ENCODE measurements around the gene SEPTIN12. TPM values are rescaled to one million over a fixed set of nuclear protein-coding genes. Genes with fewer than 3 reads are reported as not detected.
A peak's percentile ranks its signal among the peaks of the same experiment; 100 is the strongest.

SEPTIN12 gene, protein sequence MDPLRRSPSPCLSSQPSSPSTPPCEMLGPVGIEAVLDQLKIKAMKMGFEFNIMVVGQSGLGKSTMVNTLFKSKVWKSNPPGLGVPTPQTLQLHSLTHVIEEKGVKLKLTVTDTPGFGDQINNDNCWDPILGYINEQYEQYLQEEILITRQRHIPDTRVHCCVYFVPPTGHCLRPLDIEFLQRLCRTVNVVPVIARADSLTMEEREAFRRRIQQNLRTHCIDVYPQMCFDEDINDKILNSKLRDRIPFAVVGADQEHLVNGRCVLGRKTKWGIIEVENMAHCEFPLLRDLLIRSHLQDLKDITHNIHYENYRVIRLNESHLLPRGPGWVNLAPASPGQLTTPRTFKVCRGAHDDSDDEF
- total RNA-seq (not detected), polyA plus RNA-seq (0.14 TPM)
- long read RNA-seq, donor 1 = 0 reads
- long read RNA-seq, donor 2 = 0 reads
- long read RNA-seq, donor 3 = 0 reads
- long read RNA-seq, donor 4 = 0 reads
- long read RNA-seq, donor 5 = 0 reads
- long read RNA-seq, donor 6 = 0 reads
- long read RNA-seq, donor 7 = 0 reads
- long read RNA-seq, donor 8 = 0 reads
- long read RNA-seq, donor 9 = 0 reads
- long read RNA-seq, donor 10 = 0 reads

GRCh38 chr16:4787627-4788482, at the start of gene SEPTIN12:
SEPTIN12 (minus strand) TSS chr16:4788345; CDS start chr16:4787645, 700 bp downstream.
- Histone ChIP-seq H3K27me3 (ENCODE audit: control insufficient read depth in 2 of 2, insufficient read depth in 1 of 2, low read length in 1 of 2) (no peaks in the 10 kb centered on the region), H3K9me3 (ENCODE audit: control insufficient read depth in 2 of 2, insufficient read depth in 1 of 2, low read length in 1 of 2) (no peaks in the 10 kb centered on the region), H3K4me1 (ENCODE audit: control insufficient read depth in 2 of 2, insufficient read depth in 2 of 2, low read length in 2 of 2) (peaks cover 0 to 14% of the 10 kb centered on the region in 2 donors), H3K4me3 (ENCODE audit: low read length in 2 of 2) (no peak within 1 kb of the TSS), H3K27ac (ENCODE audit: low read depth in 1 of 2, low read length in 1 of 2) (peak within 1 kb of the TSS in 1 of 2 donors; percentile 44), H3K36me3 (ENCODE audit: control insufficient read depth in 2 of 2, insufficient read depth in 2 of 2, low read length in 1 of 2) (no peaks in the 10 kb centered on the region)
- peak in 1 of 9 donors; percentile 28 for DNase-seq (ENCODE audit: low read depth in 6 of 9, low spot score in 9 of 9)
- 90% methylated on average over 14 of the region's 14 CpGs for WGBS

GRCh38 chr16:4836727-4837126, 48.6 kb upstream of the SEPTIN12 start:
- Histone ChIP-seq H3K27me3 (ENCODE audit: control insufficient read depth in 2 of 2, insufficient read depth in 1 of 2, low read length in 1 of 2) (no peaks in the 10 kb centered on the region), H3K4me3 (ENCODE audit: low read length in 2 of 2) (no peak overlapping the region), H3K36me3 (ENCODE audit: control insufficient read depth in 2 of 2, insufficient read depth in 2 of 2, low read length in 1 of 2) (peaks cover 66 to 85% of the 10 kb centered on the region in 2 donors), H3K9me3 (ENCODE audit: control insufficient read depth in 2 of 2, insufficient read depth in 1 of 2, low read length in 1 of 2) (no peaks in the 10 kb centered on the region), H3K27ac (ENCODE audit: low read depth in 1 of 2, low read length in 1 of 2) (no peak overlapping the region), H3K4me1 (ENCODE audit: control insufficient read depth in 2 of 2, insufficient read depth in 2 of 2, low read length in 2 of 2) (no peaks in the 10 kb centered on the region)
- 98% methylated on average over 2 of the region's 2 CpGs for WGBS
- no peak for DNase-seq (ENCODE audit: low read depth in 6 of 9, low spot score in 9 of 9)

GRCh38 chr16:4833584-4833983, 45.4 kb upstream of the SEPTIN12 start:
- H3K4me3 ChIP-seq (ENCODE audit: low read length in 2 of 2) = no peak overlapping the region
- H3K36me3 ChIP-seq (ENCODE audit: control insufficient read depth in 2 of 2, insufficient read depth in 2 of 2, low read length in 1 of 2) = peaks cover 71 to 85% of the 10 kb centered on the region in 2 donors

GRCh38 chr16:4832698-4833343, 44.7 kb upstream of the SEPTIN12 start:
- no peak overlapping the region for H3K27ac ChIP-seq (ENCODE audit: low read depth in 1 of 2, low read length in 1 of 2)

More at GRCh38 chr16:4833584-4833983, 45.4 kb upstream of the SEPTIN12 start:
- no peaks in the 10 kb centered on the region for H3K4me1 ChIP-seq (ENCODE audit: control insufficient read depth in 2 of 2, insufficient read depth in 2 of 2, low read length in 2 of 2)
- no peak overlapping the region for H3K27ac ChIP-seq (ENCODE audit: low read depth in 1 of 2, low read length in 1 of 2)
- no peaks in the 10 kb centered on the region for H3K27me3 ChIP-seq (ENCODE audit: control insufficient read depth in 2 of 2, insufficient read depth in 1 of 2, low read length in 1 of 2)
- 92% methylated on average over 1 of the region's 1 CpG for WGBS
- no peaks in the 10 kb centered on the region for H3K9me3 ChIP-seq (ENCODE audit: control insufficient read depth in 2 of 2, insufficient read depth in 1 of 2, low read length in 1 of 2)
- no peak for DNase-seq (ENCODE audit: low read depth in 6 of 9, low spot score in 9 of 9)

GRCh38 chr16:4831616-4832015, 43.5 kb upstream of the SEPTIN12 start:
- Histone ChIP-seq H3K4me3 (ENCODE audit: low read length in 2 of 2) (no peak overlapping the region), H3K27ac (ENCODE audit: low read depth in 1 of 2, low read length in 1 of 2) (no peak overlapping the region), H3K36me3 (ENCODE audit: control insufficient read depth in 2 of 2, insufficient read depth in 2 of 2, low read length in 1 of 2) (peaks cover 75 to 82% of the 10 kb centered on the region in 2 donors), H3K27me3 (ENCODE audit: control insufficient read depth in 2 of 2, insufficient read depth in 1 of 2, low read length in 1 of 2) (no peaks in the 10 kb centered on the region), H3K4me1 (ENCODE audit: control insufficient read depth in 2 of 2, insufficient read depth in 2 of 2, low read length in 2 of 2) (no peaks in the 10 kb centered on the region), H3K9me3 (ENCODE audit: control insufficient read depth in 2 of 2, insufficient read depth in 1 of 2, low read length in 1 of 2) (no peaks in the 10 kb centered on the region)
- WGBS = 97% methylated on average over 8 of the region's 8 CpGs
- no peak for DNase-seq (ENCODE audit: low read depth in 6 of 9, low spot score in 9 of 9)

More at GRCh38 chr16:4832698-4833343, 44.7 kb upstream of the SEPTIN12 start:
- no peaks in the 10 kb centered on the region for H3K27me3 ChIP-seq (ENCODE audit: control insufficient read depth in 2 of 2, insufficient read depth in 1 of 2, low read length in 1 of 2)
- no peak overlapping the region for H3K4me3 ChIP-seq (ENCODE audit: low read length in 2 of 2)
- H3K9me3 ChIP-seq (ENCODE audit: control insufficient read depth in 2 of 2, insufficient read depth in 1 of 2, low read length in 1 of 2) = no peaks in the 10 kb centered on the region
- no peaks in the 10 kb centered on the region for H3K4me1 ChIP-seq (ENCODE audit: control insufficient read depth in 2 of 2, insufficient read depth in 2 of 2, low read length in 2 of 2)
- peaks cover 69 to 83% of the 10 kb centered on the region in 2 donors for H3K36me3 ChIP-seq (ENCODE audit: control insufficient read depth in 2 of 2, insufficient read depth in 2 of 2, low read length in 1 of 2)
- 96% methylated on average over 6 of the region's 6 CpGs for WGBS
- no peak for DNase-seq (ENCODE audit: low read depth in 6 of 9, low spot score in 9 of 9)

DNA sequence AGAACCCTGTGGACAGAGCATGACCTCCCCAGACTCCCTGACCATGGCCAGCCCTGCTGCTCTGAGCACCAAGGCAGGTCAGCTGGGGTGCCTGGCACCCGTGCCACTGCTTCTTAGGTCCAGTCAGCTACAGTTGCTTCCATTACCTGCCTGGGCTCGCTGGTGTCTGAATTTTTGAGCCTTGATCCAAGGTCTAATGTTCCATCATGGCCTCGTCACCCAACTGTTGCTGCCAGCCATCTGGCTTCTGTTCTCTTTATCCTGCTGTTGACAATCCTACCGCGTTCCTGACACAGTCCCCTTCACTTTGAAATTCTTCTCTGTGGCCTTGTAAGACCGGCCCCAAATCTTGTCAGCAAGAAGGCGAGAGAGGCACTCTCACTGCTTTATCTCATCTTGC, 42.3 kb upstream of the SEPTIN12 start:
- 93% methylated on average over 7 of the region's 7 CpGs for WGBS
- no peak overlapping the region for H3K27ac ChIP-seq (ENCODE audit: low read depth in 1 of 2, low read length in 1 of 2)
- H3K4me1 ChIP-seq (ENCODE audit: control insufficient read depth in 2 of 2, insufficient read depth in 2 of 2, low read length in 2 of 2) = no peaks in the 10 kb centered on the region
- no peak overlapping the region for H3K4me3 ChIP-seq (ENCODE audit: low read length in 2 of 2)
- no peak for DNase-seq (ENCODE audit: low read depth in 6 of 9, low spot score in 9 of 9)
- H3K27me3 ChIP-seq (ENCODE audit: control insufficient read depth in 2 of 2, insufficient read depth in 1 of 2, low read length in 1 of 2) = no peaks in the 10 kb centered on the region
- peaks cover 80 to 83% of the 10 kb centered on the region in 2 donors for H3K36me3 ChIP-seq (ENCODE audit: control insufficient read depth in 2 of 2, insufficient read depth in 2 of 2, low read length in 1 of 2)
- no peaks in the 10 kb centered on the region for H3K9me3 ChIP-seq (ENCODE audit: control insufficient read depth in 2 of 2, insufficient read depth in 1 of 2, low read length in 1 of 2)

- no peaks in the 10 kb centered on the region for H3K9me3 ChIP-seq (ENCODE audit: control insufficient read depth in 2 of 2, insufficient read depth in 1 of 2, low read length in 1 of 2)
- no peak for DNase-seq (ENCODE audit: low read depth in 6 of 9, low spot score in 9 of 9)
- H3K27ac ChIP-seq (ENCODE audit: low read depth in 1 of 2, low read length in 1 of 2) = no peak overlapping the region
- no peaks in the 10 kb centered on the region for H3K27me3 ChIP-seq (ENCODE audit: control insufficient read depth in 2 of 2, insufficient read depth in 1 of 2, low read length in 1 of 2)
- no peak overlapping the region for H3K4me3 ChIP-seq (ENCODE audit: low read length in 2 of 2)
- H3K36me3 ChIP-seq (ENCODE audit: control insufficient read depth in 2 of 2, insufficient read depth in 2 of 2, low read length in 1 of 2) = peaks cover 81 to 85% of the 10 kb centered on the region in 2 donors
- no peaks in the 10 kb centered on the region for H3K4me1 ChIP-seq (ENCODE audit: control insufficient read depth in 2 of 2, insufficient read depth in 2 of 2, low read length in 2 of 2)
- WGBS = 98% methylated on average over 11 of the region's 11 CpGs
Measured at GRCh38 chr16:4828567-4829321, 40.6 kb upstream of the SEPTIN12 start.

- Histone ChIP-seq H3K4me3 (ENCODE audit: low read length in 2 of 2) (no peak overlapping the region), H3K36me3 (ENCODE audit: control insufficient read depth in 2 of 2, insufficient read depth in 2 of 2, low read length in 1 of 2) (peaks cover 81 to 82% of the 10 kb centered on the region in 2 donors), H3K27ac (ENCODE audit: low read depth in 1 of 2, low read length in 1 of 2) (no peak overlapping the region), H3K9me3 (ENCODE audit: control insufficient read depth in 2 of 2, insufficient read depth in 1 of 2, low read length in 1 of 2) (no peaks in the 10 kb centered on the region), H3K4me1 (ENCODE audit: control insufficient read depth in 2 of 2, insufficient read depth in 2 of 2, low read length in 2 of 2) (no peaks in the 10 kb centered on the region), H3K27me3 (ENCODE audit: control insufficient read depth in 2 of 2, insufficient read depth in 1 of 2, low read length in 1 of 2) (no peaks in the 10 kb centered on the region)
- 98% methylated on average over 10 of the region's 10 CpGs for WGBS
- no peak for DNase-seq (ENCODE audit: low read depth in 6 of 9, low spot score in 9 of 9)
Measured at GRCh38 chr16:4826980-4827379, 38.8 kb upstream of the SEPTIN12 start.
